NCI-H2227 treated with DMSO at 0.1 percent for 48 hours (cell line): ENCODE results near the gene ANKRD24.
"Not testable (repeated sequence)": the region's sequence is repeated elsewhere in the genome, so short reads cannot be mapped to it uniquely, and the experiment has no call there.

ENCODE experiments used
- DNase-seq: peaks from one replicate; lab custom pipeline; 2025; lab: John Stamatoyannopoulos, UW

Gene ANKRD24

GRCh38 chr19:4230237-4230636 lies 47.7 kb downstream of the ANKRD24 start:
- not testable (repeated sequence) for DNase-seq

- DNase-seq: not testable (repeated sequence)
Observed at GRCh38 chr19:4231521-4231920, 49.0 kb downstream of the ANKRD24 start.

- not testable (repeated sequence) for DNase-seq
Observed at GRCh38 chr19:4232139-4232538, 49.6 kb downstream of the ANKRD24 start.

GRCh38 chr19:4232614-4233281 lies 50.3 kb downstream of the ANKRD24 start:
- DNase-seq: no peak

DNA sequence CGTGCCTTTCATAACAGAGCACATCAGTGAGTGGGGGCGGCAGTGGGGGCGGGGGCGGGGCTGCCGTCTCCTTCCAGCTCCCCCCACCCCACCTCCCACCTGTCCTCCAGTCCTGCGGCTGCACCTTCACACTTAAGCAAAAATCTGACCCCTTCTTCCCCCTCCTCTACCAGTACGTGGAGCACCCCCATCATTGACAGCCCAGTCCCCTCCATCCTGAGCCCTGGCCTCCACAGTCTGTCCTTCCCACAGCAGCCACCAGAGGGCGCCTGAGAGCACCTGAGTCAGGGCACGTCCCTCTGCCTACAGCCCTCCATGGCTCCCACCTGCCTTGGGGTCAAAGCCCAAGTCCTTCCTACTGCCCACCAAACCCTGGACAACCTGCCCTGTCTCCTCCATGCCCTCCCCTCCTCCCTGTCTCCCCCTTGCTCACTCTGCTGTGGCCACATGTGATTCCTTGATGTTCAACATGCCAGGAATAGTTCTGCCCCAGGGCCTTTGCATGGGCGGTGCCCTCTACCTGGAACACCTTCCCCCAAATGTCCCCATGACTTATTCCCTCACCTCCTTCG lies 50.9 kb downstream of the ANKRD24 start:
- no peak for DNase-seq

- DNase-seq: no peak
Observed at GRCh38 chr19:4234142-4234861, 51.8 kb downstream of the ANKRD24 start.

- no peak for DNase-seq
Observed at GRCh38 chr19:4234862-4235201, 52.3 kb downstream of the ANKRD24 start.

GRCh38 chr19:4237510-4237909 lies 55.0 kb downstream of the ANKRD24 start:
- not testable (repeated sequence) for DNase-seq

GRCh38 chr19:4238831-4239230 lies 56.3 kb downstream of the ANKRD24 start:
- DNase-seq: no peak

DNA sequence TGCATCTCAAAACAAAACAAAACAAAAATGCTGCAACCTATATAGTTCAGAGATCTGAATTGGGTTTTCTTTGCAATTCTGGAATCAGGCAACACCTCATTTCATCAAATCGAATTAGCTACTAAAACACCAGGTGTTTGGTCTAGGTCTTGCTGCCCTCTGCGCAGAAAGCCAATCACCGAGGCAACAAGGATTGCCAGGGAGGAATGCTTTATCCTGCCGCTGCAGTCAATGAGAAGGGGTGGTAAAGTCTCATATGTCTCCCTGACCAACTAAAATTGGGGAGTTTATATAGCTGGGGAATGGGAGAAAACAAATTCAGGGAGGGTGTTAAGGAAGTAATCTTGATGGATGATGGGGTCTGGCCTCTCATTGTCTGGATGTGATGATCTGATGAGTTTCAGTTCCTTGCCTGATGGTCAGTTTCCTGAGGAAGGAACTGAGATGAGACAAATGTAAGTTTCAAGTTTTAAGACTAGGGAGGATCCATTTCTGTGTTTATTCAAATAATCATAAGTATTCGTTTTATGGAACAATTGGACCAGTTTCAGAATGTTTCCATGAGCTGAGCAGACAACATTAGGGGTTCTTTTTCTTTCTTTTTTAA lies 59.4 kb downstream of the ANKRD24 start:
- DNase-seq: no peak

- DNase-seq: not testable (repeated sequence)
Observed at GRCh38 chr19:4245938-4246337, 63.4 kb downstream of the ANKRD24 start.

GRCh38 chr19:4246767-4247593 lies 64.5 kb downstream of the ANKRD24 start, which contains the start of gene YJU2:
YJU2 (plus strand) TSS chr19:4247080; CDS start chr19:4247147, 67 bp downstream.
- DNase-seq: peak; percentile 94

GRCh38 chr19:4256563-4256962 lies 74.1 kb downstream of the ANKRD24 start:
- no peak for DNase-seq

DNA sequence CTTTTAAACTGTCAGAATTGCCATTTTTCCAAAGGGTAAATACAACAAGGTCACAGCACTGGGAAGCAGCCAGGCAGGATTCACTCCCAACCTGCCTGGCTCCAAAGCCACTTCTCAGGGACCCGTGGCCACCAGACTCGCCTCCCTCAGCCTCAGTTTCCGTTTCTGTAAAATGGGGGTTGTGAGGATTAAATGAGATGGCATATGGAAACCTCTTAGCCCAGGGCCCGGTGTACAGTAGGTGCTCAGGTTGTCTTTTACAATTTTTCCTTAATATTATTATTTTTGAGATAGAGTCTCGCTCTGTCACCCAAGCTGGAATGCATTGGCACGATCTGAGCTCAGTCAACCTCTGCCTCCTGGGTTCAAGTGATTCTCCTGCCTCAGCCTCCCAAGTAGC lies 74.5 kb downstream of the ANKRD24 start:
- DNase-seq: no peak

DNA sequence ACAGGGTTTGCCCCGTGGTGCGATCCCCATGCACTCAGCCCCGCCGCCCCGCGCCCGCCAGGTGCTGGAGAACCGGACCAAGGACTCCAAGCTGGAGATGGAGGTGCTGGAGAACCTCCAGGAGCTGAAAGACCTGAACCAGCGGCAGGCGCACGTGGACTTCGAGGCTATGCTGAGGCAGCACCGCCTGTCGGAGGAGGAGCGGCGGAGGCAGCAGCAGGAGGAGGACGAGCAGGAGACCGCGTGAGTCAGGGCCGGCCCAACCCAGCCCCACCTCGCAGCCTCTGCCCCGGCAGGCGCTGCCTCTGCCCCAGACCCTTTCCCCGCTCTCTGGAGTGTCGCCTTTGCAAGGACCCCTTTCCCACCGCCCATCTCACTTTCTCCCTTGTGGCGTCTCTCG lies 75.7 kb downstream of the ANKRD24 start:
- DNase-seq: no peak

GRCh38 chr19:4260613-4261191 lies 78.2 kb downstream of the ANKRD24 start:
- DNase-seq: no peak

DNA sequence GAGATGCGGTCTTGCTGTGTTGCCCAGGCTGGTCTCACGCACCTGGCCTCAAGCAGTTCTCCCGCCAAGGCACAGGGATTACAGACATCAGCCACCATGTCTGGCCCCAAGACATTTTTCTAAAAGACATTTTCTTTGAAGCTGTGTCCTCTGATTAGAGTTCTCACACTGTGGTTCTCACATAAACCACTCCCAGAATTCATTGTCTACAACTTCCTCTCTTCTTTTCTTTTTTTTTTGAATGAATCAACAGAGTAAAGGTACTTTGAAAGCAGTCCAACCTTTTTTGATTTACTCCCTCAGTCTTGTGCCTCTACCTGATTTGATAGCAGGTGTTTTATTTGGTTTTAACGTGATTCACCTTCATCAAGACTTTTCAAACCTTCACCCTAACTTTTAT lies 82.3 kb downstream of the ANKRD24 start:
- DNase-seq: no peak

- DNase-seq: no peak
Observed at GRCh38 chr19:4266253-4267000, 83.9 kb downstream of the ANKRD24 start.

- DNase-seq: peak; percentile 6
Observed at GRCh38 chr19:4267101-4267900, 84.8 kb downstream of the ANKRD24 start.
